ENCODE measurements around the gene HNRNPM. TPM values are rescaled to one million over a fixed set of nuclear protein-coding genes. Genes with fewer than 3 reads are reported as not detected.
"Not testable (repeated sequence)": the region's sequence is repeated elsewhere in the genome, so short reads cannot be mapped to it uniquely, and the experiment has no call there.

HNRNPM gene
- total RNA-seq, 2 experiments from 2014 or later: 188 to 198 TPM

GRCh38 chr19:8441725-8442544, 2.8 kb upstream of the HNRNPM start:
- peaks cover 5% of the 10 kb centered on the region for H3K36me3 Mint-ChIP-seq
- H3K27ac Mint-ChIP-seq: no peak overlapping the region
- no peak for ATAC-seq (ENCODE audit: low read depth)
- POLR2A ChIA-PET: interaction anchor here (0.6 kb wide), 1 partner anchor 13 kb away, joined by 4 read pairs; no protein-coding TSS in a partner anchor
- no peak for DNase-seq
- H3K9me3 Mint-ChIP-seq: no peaks in the 10 kb centered on the region
- peaks cover 4% of the 10 kb centered on the region for H3K27me3 Mint-ChIP-seq
- H3K4me3 Mint-ChIP-seq: no peak overlapping the region
- H3K4me1 Mint-ChIP-seq: peaks cover 13% of the 10 kb centered on the region

DNA sequence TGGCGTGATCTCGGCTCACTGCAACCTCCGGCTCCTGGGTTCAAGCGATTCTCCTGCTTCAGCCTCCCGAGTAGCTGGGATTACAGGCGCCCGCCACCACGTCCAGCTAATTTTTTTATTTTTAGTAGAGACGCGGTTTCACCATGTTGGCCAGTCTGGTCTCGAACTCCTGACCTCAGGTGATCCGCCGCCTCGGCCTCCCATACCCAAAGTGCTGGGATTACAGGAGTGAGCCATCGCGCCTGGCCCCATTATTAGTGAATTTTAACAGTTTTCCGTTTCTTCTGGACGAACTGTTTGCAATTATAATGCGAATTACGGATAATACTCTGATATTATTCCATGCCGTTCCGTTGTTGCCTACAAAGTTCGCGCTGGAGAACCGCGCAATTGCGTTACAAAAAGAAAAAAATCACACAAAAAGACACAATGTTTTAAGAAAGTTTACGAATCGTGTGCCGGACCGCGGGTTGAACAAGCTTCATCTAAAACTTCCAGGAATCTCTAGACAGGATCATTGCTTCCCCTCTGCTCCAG, 567 bp upstream of the HNRNPM start:
- H3K27me3 Mint-ChIP-seq; DNase-seq; ATAC-seq (ENCODE audit: low read depth); H3K9me3 Mint-ChIP-seq: not testable (repeated sequence)
- peaks cover 30% of the 10 kb centered on the region for H3K4me1 Mint-ChIP-seq
- peaks cover 12% of the 10 kb centered on the region for H3K36me3 Mint-ChIP-seq
- peak overlapping the region; percentile 100 for H3K4me3 Mint-ChIP-seq
- H3K27ac Mint-ChIP-seq: peak overlapping the region; percentile 99
- POLR2A ChIA-PET: interaction anchor here (0.6 to 3.2 kb wide), 15 partner anchors 8 to 234 kb away, joined by 3 to 32 read pairs (median 5); partner anchors contain the start of genes MARCHF2 and ZNF414

DNA sequence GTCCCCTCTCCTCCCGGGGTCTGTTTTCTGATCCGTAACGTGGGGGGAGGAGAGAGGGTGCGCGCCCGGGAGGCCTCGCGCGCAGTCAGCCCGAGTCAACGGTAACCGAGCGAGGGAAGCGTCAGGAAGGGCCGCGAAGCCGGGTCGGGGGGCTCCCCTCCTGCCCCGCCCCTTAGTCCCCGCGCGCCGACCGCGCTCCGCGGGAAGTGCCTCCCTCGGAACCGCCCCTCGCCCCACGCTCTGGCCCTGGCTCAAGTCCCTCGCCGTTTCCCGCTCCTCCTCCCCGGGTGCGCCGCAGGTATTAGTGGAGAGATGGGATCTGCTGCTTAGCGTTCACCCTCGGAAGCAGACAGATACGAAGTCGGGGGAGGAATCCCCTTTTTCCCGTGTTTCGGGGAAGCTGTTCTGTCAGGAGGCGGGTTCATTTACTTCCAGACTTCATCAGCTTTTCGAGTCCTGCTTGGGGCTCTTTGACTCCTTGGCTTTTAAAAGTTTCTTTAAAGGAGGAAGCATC, 770 bp downstream of the HNRNPM start:
- Mint-ChIP-seq H3K9me3 (no peaks in the 10 kb centered on the region), H3K4me3 (peak overlapping the region; percentile 87), H3K27me3 (peaks cover 4% of the 10 kb centered on the region), H3K4me1 (peaks cover 37% of the 10 kb centered on the region), H3K36me3 (peaks cover 12% of the 10 kb centered on the region), H3K27ac (peak overlapping the region; percentile 80)
- POLR2A ChIA-PET: interaction anchor here (1.0 to 3.2 kb wide), 8 partner anchors 11 to 125 kb away, joined by 3 to 32 read pairs (median 6); partner anchors contain the start of genes MARCHF2 and ZNF414
- DNase-seq (peak; percentile 72), ATAC-seq (ENCODE audit: low read depth) (peak; percentile 15)

DNA sequence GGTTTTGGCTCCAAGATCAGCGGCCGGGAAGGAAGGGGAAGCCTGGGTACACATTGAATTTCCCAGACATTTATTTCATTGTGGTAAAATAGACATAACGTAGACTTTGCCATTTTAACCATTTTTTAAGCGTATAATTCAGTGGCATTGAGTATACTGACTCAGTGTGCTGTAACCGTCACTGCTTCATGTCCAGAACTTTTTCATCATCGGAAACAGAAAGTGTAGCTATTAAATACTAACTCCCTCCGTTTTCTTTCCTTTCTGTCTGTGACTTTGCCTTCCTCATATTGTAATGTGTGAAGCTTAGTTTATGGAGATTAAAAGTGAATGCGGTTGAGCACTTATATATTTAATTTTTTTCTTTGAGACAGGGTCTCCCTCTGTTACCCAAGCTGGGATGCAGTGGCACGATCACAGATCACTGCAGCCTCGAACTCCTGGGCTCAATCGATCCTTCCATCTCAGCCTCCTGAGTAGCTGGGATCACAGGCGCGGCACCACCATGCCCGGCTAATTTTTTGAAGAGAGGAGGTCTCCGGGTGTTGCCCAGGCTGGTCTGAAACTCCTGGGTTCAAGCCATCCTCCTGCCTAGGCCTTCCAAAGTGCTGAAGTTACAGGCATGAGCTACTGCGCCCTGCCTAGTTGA, 1.4 kb downstream of the HNRNPM start:
- POLR2A ChIA-PET: interaction anchor here (0.5 to 3.2 kb wide), 8 partner anchors 28 to 124 kb away, joined by 3 to 32 read pairs (median 4); partner anchors contain the start of genes MARCHF2 and ZNF414
- no peaks in the 10 kb centered on the region for H3K9me3 Mint-ChIP-seq
- peaks cover 4% of the 10 kb centered on the region for H3K27me3 Mint-ChIP-seq
- ATAC-seq (ENCODE audit: low read depth) (no peak), DNase-seq (no peak)
- peaks cover 39% of the 10 kb centered on the region for H3K4me1 Mint-ChIP-seq
- H3K36me3 Mint-ChIP-seq: peaks cover 12% of the 10 kb centered on the region
- H3K27ac Mint-ChIP-seq: peak overlapping the region; percentile 80
- H3K4me3 Mint-ChIP-seq: peak overlapping the region; percentile 87

DNA sequence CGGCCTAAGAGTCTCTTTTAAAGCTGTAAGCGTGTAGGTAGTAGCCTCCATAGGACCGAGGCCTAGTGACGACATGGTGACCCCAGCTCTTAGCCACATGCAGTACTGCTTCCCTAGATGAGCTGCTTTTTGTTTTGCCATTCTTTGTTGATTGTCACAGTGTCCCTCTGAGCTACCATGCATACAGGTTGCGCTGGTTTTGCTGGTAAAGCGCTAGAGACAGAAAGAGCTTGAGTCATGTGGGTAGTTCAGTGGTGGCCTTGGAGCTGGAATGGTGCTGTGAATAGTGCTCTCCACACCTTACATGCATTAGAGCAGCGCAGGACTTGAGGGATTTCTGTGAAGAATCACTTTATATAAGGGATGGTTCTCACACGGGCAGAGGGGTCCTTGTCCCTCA, 5.1 kb downstream of the HNRNPM start:
- no peak overlapping the region for H3K27ac Mint-ChIP-seq

GRCh38 chr19:8451377-8451776, 6.6 kb downstream of the HNRNPM start:
- Mint-ChIP-seq H3K4me3 (peak overlapping the region; percentile 39), H3K27me3 (no peaks in the 10 kb centered on the region), H3K27ac (peak overlapping the region; percentile 25), H3K9me3 (no peaks in the 10 kb centered on the region), H3K36me3 (peaks cover 20% of the 10 kb centered on the region), H3K4me1 (peaks cover 57% of the 10 kb centered on the region)
- DNase-seq (no peak), ATAC-seq (ENCODE audit: low read depth) (no peak)
- POLR2A ChIA-PET: no interaction called here

More for the DNA sequence above, 5.1 kb downstream of the HNRNPM start:
- Mint-ChIP-seq H3K4me1 (peaks cover 60% of the 10 kb centered on the region), H3K4me3 (peak overlapping the region; percentile 8), H3K27me3 (no peaks in the 10 kb centered on the region), H3K36me3 (peaks cover 19% of the 10 kb centered on the region), H3K9me3 (no peaks in the 10 kb centered on the region)
- ATAC-seq (ENCODE audit: low read depth) (no peak), DNase-seq (no peak)
- POLR2A ChIA-PET: no interaction called here

DNA sequence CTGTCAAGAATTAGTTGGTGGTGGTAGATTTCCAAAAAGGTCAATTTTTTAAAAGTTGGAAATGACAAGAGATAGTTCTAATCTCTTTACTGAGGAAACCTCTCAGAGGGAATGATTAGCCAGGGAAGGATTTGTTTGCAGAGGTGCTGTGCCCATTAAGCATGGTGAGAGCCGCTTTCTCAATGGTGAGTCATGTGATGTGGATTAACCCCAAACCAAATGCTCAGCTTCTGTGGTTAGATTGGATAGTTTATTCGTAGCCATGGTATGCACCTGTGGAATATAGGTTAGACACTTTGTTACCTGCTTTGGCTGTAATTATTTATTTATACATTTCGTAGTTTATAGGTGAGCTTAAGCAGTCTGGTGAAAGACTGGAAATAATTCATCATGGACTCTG, 7.1 kb downstream of the HNRNPM start:
- H3K9me3 Mint-ChIP-seq: no peaks in the 10 kb centered on the region
- H3K4me1 Mint-ChIP-seq: peaks cover 58% of the 10 kb centered on the region
- no peak for DNase-seq
- peaks cover 24% of the 10 kb centered on the region for H3K36me3 Mint-ChIP-seq
- ATAC-seq (ENCODE audit: low read depth): no peak
- H3K27me3 Mint-ChIP-seq: no peaks in the 10 kb centered on the region
- H3K4me3 Mint-ChIP-seq: peak overlapping the region; percentile 39
- POLR2A ChIA-PET: no interaction called here
- H3K27ac Mint-ChIP-seq: no peak overlapping the region

GRCh38 chr19:8452446-8453123, 7.8 kb downstream of the HNRNPM start:
- H3K4me1 Mint-ChIP-seq: peaks cover 52% of the 10 kb centered on the region
- peaks cover 20% of the 10 kb centered on the region for H3K36me3 Mint-ChIP-seq
- POLR2A ChIA-PET: no interaction called here
- H3K27me3 Mint-ChIP-seq: no peaks in the 10 kb centered on the region
- no peaks in the 10 kb centered on the region for H3K9me3 Mint-ChIP-seq
- peak overlapping the region; percentile 35 for H3K4me3 Mint-ChIP-seq
- ATAC-seq (ENCODE audit: low read depth) (no peak), DNase-seq (no peak)
- H3K27ac Mint-ChIP-seq: peak overlapping the region; percentile 48

DNA sequence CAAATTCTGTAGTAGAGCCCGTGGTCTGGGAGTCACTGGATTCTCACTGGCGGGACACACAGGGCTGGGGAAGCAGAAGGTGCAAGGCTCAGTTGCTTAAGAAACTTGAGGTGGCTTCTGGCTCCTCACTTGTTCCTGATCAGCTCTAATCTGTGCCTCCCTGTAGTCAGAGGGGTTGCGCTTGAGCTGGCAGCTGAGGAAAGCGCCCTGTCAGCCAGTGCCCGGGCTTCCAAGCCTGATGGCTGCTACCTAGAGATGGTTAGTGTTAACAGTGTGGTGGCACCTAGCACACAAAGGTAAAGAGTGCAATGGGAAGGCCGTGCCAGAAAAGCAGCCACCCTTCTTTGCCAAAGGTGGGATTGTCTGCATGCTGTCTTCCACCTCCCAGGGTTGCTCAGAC, 8.8 kb downstream of the HNRNPM start:
- ATAC-seq (ENCODE audit: low read depth): no peak
- POLR2A ChIA-PET: no interaction called here
- Mint-ChIP-seq H3K9me3 (no peaks in the 10 kb centered on the region), H3K4me3 (no peak overlapping the region), H3K36me3 (peaks cover 17% of the 10 kb centered on the region), H3K27me3 (no peaks in the 10 kb centered on the region), H3K4me1 (peaks cover 49% of the 10 kb centered on the region), H3K27ac (no peak overlapping the region)
- no peak for DNase-seq

- ATAC-seq (ENCODE audit: low read depth) (no peak), DNase-seq (no peak)
- POLR2A ChIA-PET: interaction anchor here (0.6 kb wide), 1 partner anchor 13 kb away, joined by 4 read pairs; no protein-coding TSS in a partner anchor
- no peaks in the 10 kb centered on the region for H3K9me3 Mint-ChIP-seq
- no peaks in the 10 kb centered on the region for H3K27me3 Mint-ChIP-seq
- no peak overlapping the region for H3K27ac Mint-ChIP-seq
- H3K4me1 Mint-ChIP-seq: peaks cover 46% of the 10 kb centered on the region
- no peak overlapping the region for H3K4me3 Mint-ChIP-seq
- H3K36me3 Mint-ChIP-seq: peaks cover 17% of the 10 kb centered on the region
Observed at GRCh38 chr19:8454218-8454617, 9.4 kb downstream of the HNRNPM start.

GRCh38 chr19:8455018-8455417, 10.2 kb downstream of the HNRNPM start:
- Mint-ChIP-seq H3K4me1 (peaks cover 41% of the 10 kb centered on the region), H3K27ac (no peak overlapping the region), H3K36me3 (peaks cover 19% of the 10 kb centered on the region), H3K27me3 (no peaks in the 10 kb centered on the region), H3K4me3 (no peak overlapping the region), H3K9me3 (no peaks in the 10 kb centered on the region)
- POLR2A ChIA-PET: interaction anchor here (0.6 kb wide), 1 partner anchor 14 kb away, joined by 4 read pairs; no protein-coding TSS in a partner anchor
- DNase-seq (no peak), ATAC-seq (ENCODE audit: low read depth) (no peak)

DNA sequence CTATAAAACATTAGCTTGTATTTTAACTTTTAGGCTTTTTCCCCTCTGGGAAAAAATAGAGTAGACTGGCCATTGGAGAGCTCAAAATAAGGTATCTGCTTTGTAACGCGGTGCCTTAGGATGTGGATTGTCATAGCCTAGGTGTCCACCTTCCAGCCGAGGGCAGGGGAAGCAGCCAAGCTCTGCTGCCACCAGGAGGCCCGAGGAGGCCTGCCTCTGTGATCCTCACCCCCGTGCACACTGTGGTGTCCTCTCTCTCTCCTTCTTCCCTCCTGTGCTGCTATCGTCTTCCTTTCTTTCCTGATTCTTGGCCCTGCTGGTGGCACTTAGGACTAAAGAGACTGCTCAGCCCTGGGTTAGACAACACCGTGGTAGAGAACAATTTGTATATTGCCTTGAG, 11.3 kb downstream of the HNRNPM start:
- Mint-ChIP-seq H3K27ac (no peak overlapping the region), H3K36me3 (peaks cover 19% of the 10 kb centered on the region), H3K9me3 (no peaks in the 10 kb centered on the region), H3K27me3 (no peaks in the 10 kb centered on the region), H3K4me3 (no peak overlapping the region), H3K4me1 (peaks cover 40% of the 10 kb centered on the region)
- POLR2A ChIA-PET: interaction anchor here (0.6 to 1.6 kb wide), 2 partner anchors 12 to 111 kb away, joined by 5 to 8 read pairs; partner anchors contain the start of gene HNRNPM
- ATAC-seq (ENCODE audit: low read depth) (no peak), DNase-seq (no peak)

DNA sequence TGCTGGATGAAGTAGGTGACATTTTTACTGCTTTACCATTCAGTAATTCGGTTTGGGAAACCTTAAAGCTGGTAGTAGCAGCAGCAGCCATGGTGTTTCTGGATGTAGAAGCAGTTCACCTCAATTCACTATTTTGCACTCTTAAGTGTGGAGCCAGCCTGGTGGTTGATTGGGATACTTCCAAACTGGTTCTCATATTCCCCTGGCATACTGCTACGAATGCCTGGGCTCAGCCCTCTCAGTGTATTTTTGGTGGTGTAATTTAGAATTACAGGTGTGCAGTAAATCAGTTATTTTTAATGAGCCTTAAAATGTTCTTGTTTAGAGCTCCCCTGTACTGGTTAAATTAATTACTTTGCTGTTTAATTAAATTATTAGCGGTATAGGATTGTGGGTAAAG, 12.4 kb downstream of the HNRNPM start:
- H3K27me3 Mint-ChIP-seq: no peaks in the 10 kb centered on the region
- no peak overlapping the region for H3K4me3 Mint-ChIP-seq
- DNase-seq: no peak
- ATAC-seq (ENCODE audit: low read depth): no peak
- peaks cover 14% of the 10 kb centered on the region for H3K36me3 Mint-ChIP-seq
- peaks cover 29% of the 10 kb centered on the region for H3K4me1 Mint-ChIP-seq
- no peak overlapping the region for H3K27ac Mint-ChIP-seq
- POLR2A ChIA-PET: no interaction called here
- H3K9me3 Mint-ChIP-seq: no peaks in the 10 kb centered on the region

All from activated naive CD8-positive, alpha-beta T cell treated with anti-CD3 and anti-CD28 coated beads, Interleukin-2, amount 10 ng/mL, durations not matched to agents 7 days and 5 days (primary cell).